ENCODE data around the gene SURF1.
"Not testable (repeated sequence)": the region's sequence is repeated elsewhere in the genome, so short reads cannot be mapped to it uniquely, and the experiment has no call there.

SURF1 gene

GRCh38 chr9:133341369-133342068 is 14.8 kb downstream of the SURF1 start:
- DNase-seq, result no peak

DNA sequence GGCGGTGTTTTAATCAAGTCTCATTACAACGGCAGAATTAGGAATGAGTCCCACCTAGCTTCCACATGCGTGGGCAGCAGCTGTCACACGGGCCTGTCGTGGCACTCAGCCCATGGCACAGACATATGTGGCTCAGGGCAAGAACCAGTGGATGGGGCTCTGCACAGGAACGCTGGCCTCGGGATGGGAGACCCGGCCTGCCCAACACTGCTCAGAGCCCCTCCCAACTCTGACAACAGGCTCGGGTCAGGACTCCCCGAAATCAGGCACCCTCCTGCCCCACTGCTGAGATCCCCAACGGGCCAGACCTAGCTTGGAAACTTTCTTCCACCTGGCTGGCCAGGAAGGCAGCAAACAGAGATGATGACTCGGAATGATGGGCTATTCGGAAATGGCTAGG is 15.4 kb downstream of the SURF1 start:
- no peak for DNase-seq

DNA sequence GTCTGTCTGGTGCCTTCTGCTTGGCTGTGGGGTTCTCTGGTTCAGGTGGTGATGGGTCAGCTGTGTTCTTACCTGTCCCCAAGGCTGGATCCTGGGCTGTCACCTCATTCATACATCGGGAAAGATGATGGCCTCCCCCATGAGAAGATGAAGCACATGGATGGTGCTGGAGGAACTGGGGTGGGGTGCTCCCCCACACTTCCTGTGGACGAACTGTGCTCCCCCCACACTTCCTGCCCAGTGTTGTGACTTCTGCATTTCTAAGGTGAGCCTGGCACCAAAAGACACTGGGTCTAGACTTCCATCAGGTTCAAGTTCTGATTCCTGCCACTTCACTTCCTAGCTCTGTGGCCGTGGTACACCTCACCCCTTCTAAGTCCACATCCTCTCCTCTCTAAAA is 16.0 kb downstream of the SURF1 start:
- DNase-seq, result no peak

- no peak for DNase-seq
Measured at GRCh38 chr9:133339641-133340040, 16.6 kb downstream of the SURF1 start.

- peak; percentile 72 for DNase-seq
Measured at GRCh38 chr9:133335924-133336811, 20.1 kb downstream of the SURF1 start, which contains the start of gene SURF6. Gene SURF6, minus strand, starts transcription at chr9:133336188. Its CDS starts 56 bp downstream, at chr9:133336132.

- not testable (repeated sequence) for DNase-seq
Measured at GRCh38 chr9:133334888-133335287, 21.4 kb downstream of the SURF1 start.

- DNase-seq, result no peak
Measured at GRCh38 chr9:133334161-133334560, 22.1 kb downstream of the SURF1 start.

GRCh38 chr9:133333566-133333965 is 22.7 kb downstream of the SURF1 start:
- DNase-seq, result no peak

DNA sequence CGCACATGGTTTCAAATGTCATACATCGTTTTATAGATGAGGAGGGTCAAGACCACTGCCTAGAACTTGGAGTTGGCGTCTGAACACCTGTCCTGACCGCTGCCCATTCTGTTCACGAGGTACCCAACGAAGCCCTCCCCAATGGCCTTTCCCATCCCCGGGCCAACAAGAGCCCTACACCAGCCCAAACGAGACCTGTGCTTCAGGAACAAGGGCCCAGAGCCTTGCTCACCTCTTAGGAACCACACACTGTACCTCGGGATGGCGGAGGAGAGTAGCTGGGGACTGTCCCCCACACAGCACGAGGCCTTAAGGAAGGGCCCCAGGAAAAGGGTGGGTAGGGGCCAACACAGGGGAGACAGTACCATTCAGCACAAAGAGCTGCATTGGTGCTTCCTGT is 23.3 kb downstream of the SURF1 start:
- no peak for DNase-seq

GRCh38 chr9:133332381-133332730 is 23.9 kb downstream of the SURF1 start:
- no peak for DNase-seq

DNA sequence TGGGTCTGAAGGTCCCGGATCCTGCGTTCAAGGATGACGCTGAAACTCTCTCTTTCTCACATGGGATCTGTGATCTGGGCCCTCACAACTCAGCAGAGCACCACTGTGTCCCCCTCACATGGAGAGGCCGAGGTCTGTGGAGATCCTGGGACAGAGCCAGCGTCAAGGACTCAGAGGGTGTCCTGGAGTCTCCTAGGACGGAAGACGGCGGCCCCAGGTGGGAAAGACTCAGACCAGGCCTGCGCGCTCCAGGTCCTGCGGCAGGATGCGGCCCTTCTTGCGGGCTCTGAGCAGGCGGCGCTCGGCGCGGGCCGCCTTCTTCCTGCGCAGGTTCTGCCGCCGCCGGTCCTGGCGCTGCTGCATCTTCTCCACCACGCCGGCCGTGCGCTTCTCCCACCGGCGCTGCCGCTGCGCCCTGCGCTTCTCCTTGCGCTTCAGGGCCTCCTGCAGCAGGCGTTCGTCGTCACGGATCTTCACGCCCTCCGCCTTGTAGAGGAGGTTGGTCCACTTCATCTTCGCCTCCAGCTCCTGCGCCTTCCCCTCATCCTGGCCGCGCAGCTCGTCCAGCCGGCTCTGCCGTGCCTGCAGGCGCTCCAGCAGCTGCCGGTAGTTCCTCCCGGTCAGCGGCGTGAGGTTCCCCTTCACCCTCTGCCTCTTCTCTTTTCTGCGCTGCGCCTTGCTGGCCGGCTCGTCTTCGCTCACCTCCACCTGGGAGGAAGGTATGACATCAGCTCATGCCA is 24.5 kb downstream of the SURF1 start:
- DNase-seq, result no peak

DNA sequence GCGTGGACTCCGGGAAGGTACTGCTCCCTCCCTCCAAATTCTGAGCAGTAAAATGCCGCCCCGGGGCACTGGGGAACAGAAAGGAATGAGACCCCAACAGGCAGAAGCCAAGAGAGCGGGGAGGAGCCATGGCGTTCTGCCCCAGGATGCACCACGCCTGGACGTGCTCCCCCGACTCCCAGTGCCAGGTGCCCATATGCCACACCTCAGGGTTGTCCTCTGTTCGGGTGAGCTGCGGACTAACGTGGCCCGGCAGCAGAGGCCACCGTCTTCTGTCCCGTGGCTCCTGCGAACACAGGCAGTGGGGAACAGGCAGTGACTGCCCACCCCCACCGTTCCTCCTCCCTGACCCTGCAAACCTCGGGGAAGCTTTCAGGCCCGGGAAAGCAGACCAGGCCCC is 25.1 kb downstream of the SURF1 start:
- no peak for DNase-seq

GRCh38 chr9:133329306-133330156 is 26.8 kb downstream of the SURF1 start:
- DNase-seq, result not testable (repeated sequence)

GRCh38 chr9:133327834-133328484 is 28.3 kb downstream of the SURF1 start:
- DNase-seq, result no peak

DNA sequence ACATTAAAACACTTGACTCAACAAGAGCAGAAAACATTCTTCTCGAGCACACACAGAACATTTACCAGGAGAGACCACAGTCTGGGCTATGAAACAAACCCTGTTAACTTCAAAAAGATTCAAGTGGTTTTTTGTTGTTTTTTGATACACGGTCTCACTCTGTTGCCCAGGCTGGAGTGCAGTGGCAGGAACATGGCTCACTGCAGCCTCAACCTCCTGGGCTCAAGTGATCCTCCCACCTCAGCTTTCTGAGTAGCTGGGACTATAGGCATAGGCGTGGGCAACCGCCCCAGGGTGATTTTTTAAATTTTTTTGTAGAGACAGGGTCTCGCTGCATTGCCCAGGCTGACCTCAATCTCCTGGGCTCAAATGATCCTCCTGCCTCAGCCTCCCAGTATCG is 29.3 kb downstream of the SURF1 start:
- not testable (repeated sequence) for DNase-seq

DNA sequence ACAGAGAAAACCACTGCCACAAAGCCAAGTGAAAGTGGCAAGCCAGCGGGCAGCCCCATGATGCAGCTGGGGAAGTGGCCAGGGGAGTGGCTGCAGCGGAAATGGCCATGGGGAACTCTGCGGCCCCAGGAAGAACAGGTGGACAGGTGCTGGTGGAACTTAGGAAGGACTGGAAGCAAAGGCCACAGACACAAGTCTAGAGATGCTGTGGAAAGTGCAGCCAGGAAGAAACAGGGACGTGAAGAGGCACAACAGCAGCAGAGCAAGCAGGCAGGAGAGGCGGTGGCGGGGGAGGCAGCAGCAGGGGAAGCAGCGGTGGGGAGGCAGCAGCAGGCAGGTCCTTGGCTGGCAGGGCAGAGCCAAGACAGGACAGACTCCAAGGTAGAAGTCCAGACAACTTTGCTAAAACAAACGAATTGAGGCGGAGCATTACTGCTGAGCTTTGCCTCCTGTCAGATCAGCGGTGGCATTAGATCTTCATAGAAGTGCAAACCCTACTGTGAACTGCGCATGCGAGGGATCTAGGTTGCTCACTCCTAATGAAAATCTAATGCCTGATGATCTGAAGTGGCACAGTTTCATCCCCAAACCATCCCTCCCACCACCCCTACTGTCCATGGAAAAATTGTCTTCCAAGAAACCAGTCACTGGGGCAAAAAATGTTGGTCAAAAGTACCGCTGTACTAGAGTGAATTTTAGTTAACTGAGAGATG is 32.1 kb downstream of the SURF1 start:
- DNase-seq, result no peak

- DNase-seq, result no peak
Measured at GRCh38 chr9:133323211-133323610, 33.1 kb downstream of the SURF1 start.

GRCh38 chr9:133322701-133323100 is 33.6 kb downstream of the SURF1 start:
- DNase-seq, result no peak

DNA sequence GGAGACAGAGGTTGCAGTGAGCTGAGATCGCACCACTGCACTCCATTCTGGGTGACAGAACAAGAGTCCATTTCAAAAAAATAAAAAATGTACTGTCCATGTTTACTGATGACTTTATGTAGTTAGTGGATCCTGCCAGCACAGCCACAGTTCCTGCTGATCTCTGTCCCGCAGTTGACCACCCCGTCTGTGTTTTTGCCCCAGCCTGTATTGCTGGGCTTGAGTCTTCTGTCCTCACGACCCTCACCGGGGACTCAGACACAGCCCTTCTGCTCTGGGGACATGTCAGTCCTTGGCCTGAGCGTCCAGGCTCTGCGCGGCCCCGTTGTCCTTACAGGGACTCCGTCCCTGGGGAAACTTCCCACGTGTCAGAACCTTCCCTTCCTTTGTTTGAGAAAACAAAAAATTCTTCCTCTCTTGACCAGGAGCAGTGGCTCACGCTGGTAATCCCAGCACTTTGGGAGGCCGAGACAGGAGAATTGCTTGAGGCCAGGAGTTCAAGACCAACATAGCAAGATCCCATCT is 34.8 kb downstream of the SURF1 start:
- DNase-seq, result no peak

DNA sequence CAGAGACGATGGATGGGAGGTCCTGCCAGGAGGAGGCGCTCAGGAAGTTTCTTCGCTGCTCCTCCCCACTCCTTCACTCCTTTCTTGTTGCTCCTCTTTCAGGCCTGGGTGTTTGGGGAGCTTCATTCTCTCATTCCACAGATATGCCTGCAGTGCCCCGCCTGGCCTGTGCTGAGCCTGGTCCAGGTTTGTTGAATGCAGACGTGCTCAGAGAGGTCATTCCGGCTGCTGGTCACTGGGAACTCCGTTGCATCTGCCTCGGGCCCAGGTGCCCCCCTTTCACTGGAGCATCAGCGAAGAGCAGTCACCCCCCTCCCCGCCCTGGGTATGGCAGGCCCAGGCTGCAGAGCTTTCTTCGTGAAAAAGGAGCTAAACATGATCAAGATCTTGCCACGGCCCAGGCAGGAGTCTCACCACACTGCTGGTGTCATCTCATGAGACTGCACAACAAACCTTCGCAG is 35.8 kb downstream of the SURF1 start:
- no peak for DNase-seq

DNA sequence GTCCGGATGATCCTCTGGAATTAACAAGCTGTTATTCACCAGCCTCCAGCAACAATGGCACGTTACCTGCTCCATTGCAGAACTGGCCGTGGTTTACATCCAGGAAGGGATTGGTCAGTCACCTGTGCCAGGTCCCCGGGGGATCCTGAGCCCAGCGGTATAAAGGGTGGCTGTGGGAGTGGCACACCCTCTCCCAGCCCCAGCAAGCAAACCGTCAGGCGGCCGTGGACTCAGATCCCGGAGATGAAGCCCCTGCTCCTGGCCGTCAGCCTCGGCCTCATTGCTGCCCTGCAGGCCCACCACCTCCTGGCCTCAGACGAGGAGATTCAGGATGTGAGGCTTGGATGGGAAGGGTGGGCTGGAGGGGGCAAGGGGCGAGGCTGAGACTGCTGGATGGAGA is 38.7 kb downstream of the SURF1 start:
- not testable (repeated sequence) for DNase-seq
